Adrenal gland (tissue), 5 donors: Measurements from ENCODE around the gene AKIP1.

ENCODE experiments used
- POLR2A ChIP-seq, 2 donors: fragments of 450-650 bp; IDR thresholded peaks; one replicate each; pipeline ENCODE4 v1.6.1; 2017; ENCODE audit warnings: antibody characterized with exemption in 2 of 2, mild to moderate bottlenecking in 2 of 2, moderate library complexity in 1 of 2
- TF ChIP-seq, protein P1 (sequence below), 6 experiments: fragments of 450-650 bp in 4 of 6; fragments of 200-600 bp in 2 of 6; sonication (generic) in 1 of 6; IDR thresholded peaks; 1 replicate in 5 of 6; 2 replicates in 1 of 6; pipeline versions ENCODE4 v1.5.1 to v1.8.0; 2016 to 2021; ENCODE audit warnings: antibody characterized with exemption in 6 of 6, mild to moderate bottlenecking in 2 of 6, moderate library complexity in 1 of 6
- donor health status: DM: no; HTN: no; CAD: no.

DNA sequence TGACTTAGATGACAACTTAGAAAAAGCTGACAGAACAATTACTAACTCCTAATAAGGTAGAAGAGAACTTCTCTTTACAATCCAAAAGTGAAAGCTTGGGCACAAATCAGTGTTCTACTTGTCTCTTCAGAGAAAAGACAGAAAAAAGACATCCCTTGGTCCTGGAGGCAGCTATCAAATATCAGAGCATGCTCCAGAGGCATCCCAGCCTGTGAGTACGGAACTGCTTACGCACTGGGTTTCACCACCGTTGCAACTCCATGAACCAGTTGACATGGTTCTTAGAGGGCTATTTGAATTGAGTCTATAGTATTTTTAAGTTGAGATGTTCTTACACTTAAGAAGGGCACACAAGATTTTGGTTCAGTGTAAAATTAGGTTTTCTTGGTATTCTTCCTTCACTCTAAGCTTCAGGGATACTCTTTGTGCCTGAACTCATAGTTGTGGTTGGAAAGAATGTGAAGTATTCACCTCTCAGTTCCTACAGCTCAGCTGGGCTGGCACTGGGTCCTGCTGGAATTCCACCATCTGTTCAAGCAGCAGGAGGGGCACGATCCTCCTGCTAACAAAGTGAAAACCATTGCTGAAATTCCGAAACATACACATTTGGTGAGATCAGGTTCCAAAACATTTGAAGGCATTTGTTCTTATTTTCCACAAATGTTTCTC is 6.3 kb downstream of the AKIP1 start:
- TF ChIP-seq, protein P1, sequence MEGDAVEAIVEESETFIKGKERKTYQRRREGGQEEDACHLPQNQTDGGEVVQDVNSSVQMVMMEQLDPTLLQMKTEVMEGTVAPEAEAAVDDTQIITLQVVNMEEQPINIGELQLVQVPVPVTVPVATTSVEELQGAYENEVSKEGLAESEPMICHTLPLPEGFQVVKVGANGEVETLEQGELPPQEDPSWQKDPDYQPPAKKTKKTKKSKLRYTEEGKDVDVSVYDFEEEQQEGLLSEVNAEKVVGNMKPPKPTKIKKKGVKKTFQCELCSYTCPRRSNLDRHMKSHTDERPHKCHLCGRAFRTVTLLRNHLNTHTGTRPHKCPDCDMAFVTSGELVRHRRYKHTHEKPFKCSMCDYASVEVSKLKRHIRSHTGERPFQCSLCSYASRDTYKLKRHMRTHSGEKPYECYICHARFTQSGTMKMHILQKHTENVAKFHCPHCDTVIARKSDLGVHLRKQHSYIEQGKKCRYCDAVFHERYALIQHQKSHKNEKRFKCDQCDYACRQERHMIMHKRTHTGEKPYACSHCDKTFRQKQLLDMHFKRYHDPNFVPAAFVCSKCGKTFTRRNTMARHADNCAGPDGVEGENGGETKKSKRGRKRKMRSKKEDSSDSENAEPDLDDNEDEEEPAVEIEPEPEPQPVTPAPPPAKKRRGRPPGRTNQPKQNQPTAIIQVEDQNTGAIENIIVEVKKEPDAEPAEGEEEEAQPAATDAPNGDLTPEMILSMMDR (IDR thresholded peaks at IDR 0.05), result no peak
- no peak for TF ChIP-seq POLR2A (IDR thresholded peaks at IDR 0.05)
